NCI-H774 (cell line): ENCODE results near the gene HDAC11.
"Not testable (repeated sequence)": the region's sequence is repeated elsewhere in the genome, so short reads cannot be mapped to it uniquely, and the experiment has no call there.

Experiments used
- DNase-seq: peaks from one replicate; lab custom pipeline; 2025; lab: John Stamatoyannopoulos, UW

The HDAC11 gene

GRCh38 chr3:13479582-13480339 lies at the start of gene HDAC11:
HDAC11 (plus strand) TSS chr3:13480306; CDS start chr3:13480348, 42 bp downstream.
- peak; percentile 92 for DNase-seq

- not testable (repeated sequence) for DNase-seq
Measured at GRCh38 chr3:13430411-13430875, 49.7 kb upstream of the HDAC11 start.

GRCh38 chr3:13432093-13432492 lies 48.0 kb upstream of the HDAC11 start:
- DNase-seq = no peak

- no peak for DNase-seq
Measured at GRCh38 chr3:13433912-13434311, 46.2 kb upstream of the HDAC11 start.

GRCh38 chr3:13436213-13436612 lies 43.9 kb upstream of the HDAC11 start:
- DNase-seq = not testable (repeated sequence)

- DNase-seq = no peak
Measured at GRCh38 chr3:13440204-13440817, 39.8 kb upstream of the HDAC11 start.

GRCh38 chr3:13442882-13443281 lies 37.2 kb upstream of the HDAC11 start:
- not testable (repeated sequence) for DNase-seq

GRCh38 chr3:13451301-13451673 lies 28.8 kb upstream of the HDAC11 start:
- no peak for DNase-seq

GRCh38 chr3:13452490-13453335 lies 27.4 kb upstream of the HDAC11 start:
- DNase-seq = peak; percentile 15

GRCh38 chr3:13455644-13456043 lies 24.5 kb upstream of the HDAC11 start:
- no peak for DNase-seq

- DNase-seq = no peak
Measured at GRCh38 chr3:13457593-13457992, 22.5 kb upstream of the HDAC11 start.

GRCh38 chr3:13459605-13460340 lies 20.3 kb upstream of the HDAC11 start:
- DNase-seq = no peak

- DNase-seq = no peak
Measured at GRCh38 chr3:13460341-13460736, 19.8 kb upstream of the HDAC11 start.

GRCh38 chr3:13461169-13462124 lies 18.7 kb upstream of the HDAC11 start:
- peak; percentile 38 for DNase-seq

- no peak for DNase-seq
Measured at GRCh38 chr3:13462125-13462629, 17.9 kb upstream of the HDAC11 start.

GRCh38 chr3:13462822-13463221 lies 17.3 kb upstream of the HDAC11 start:
- no peak for DNase-seq

- DNase-seq = no peak
Measured at GRCh38 chr3:13463618-13464400, 16.3 kb upstream of the HDAC11 start.

- DNase-seq = no peak
Measured at GRCh38 chr3:13465236-13465873, 14.8 kb upstream of the HDAC11 start.

GRCh38 chr3:13466781-13467180 lies 13.3 kb upstream of the HDAC11 start:
- DNase-seq = no peak
